Testis (tissue), 3 donors: ENCODE data around the gene WRAP73. TPM values are rescaled to one million over a fixed set of nuclear protein-coding genes. Genes with fewer than 3 reads are reported as not detected.

Experiments used
- DNase-seq: peaks from one replicate; pipeline ENCODE4 v3.0.0-alpha.2; 2019
- H3K27ac ChIP-seq, 2 donors: fragments of 200-600 bp; sonication (generic); one replicate each; pipeline ENCODE4 v1.5.1; 2019
- H3K27me3 ChIP-seq: fragments of 200-600 bp; sonication (generic); one replicate; pipeline ENCODE4 v1.5.1; 2019
- H3K36me3 ChIP-seq: fragments of 200-600 bp; sonication (generic); one replicate; pipeline ENCODE4 v1.5.1; 2017; ENCODE audit warnings: low read depth; ENCODE audit errors: missing control alignments
- H3K4me1 ChIP-seq: fragments of 200-600 bp; sonication (generic); one replicate; pipeline ENCODE4 v1.5.1; 2019
- H3K4me3 ChIP-seq, 2 donors: fragments of 200-600 bp; sonication (generic); one replicate each; pipeline ENCODE4 v1.5.1; 2017 to 2019
- H3K9me3 ChIP-seq: fragments of 200-600 bp; sonication (generic); one replicate; pipeline ENCODE4 v1.5.1; 2017
- POLR2A ChIP-seq: fragments of 450-650 bp; IDR thresholded peaks from one replicate; pipeline ENCODE4 v1.6.1; 2017; ENCODE audit warnings: antibody characterized with exemption, mild to moderate bottlenecking, moderate library complexity
- WGBS, 2 donors: methylation state at CpG; one replicate each; pipeline ENCODE4 v1.1.5; 2018; 5-methylcytosine and 5-hydroxymethylcytosine counted together
- intact Hi-C: fragments of 100-400 bp; cut with DNase I; formaldehyde crosslinking; loops from one replicate; pipeline ENCODE4 v1.15.1; 2023; ENCODE audit warnings: low total_unique reads
- polyA plus RNA-seq: library from polyadenylated mRNA; stranded (reverse); fragments of 350-450 nt; fragmentation: Illumina TruSeq; extraction: RNeasy Lipid Tissue Mini Kit (QIAGEN cat#74804); gene quantifications from one replicate; pipeline ENCODE4 v1.2.3, GENCODE V29; 2014; ENCODE audit warnings: low read depth, low replicate concordance; ENCODE audit not compliant: insufficient read depth
- total RNA-seq, 2 donors: library from RNA; depleted of rRNA; stranded (reverse); fragments of >200 nt; gene quantifications; one replicate each; pipeline ENCODE4 v1.2.3, GENCODE V29; 2016
- TF ChIP-seq, protein P1 (sequence below), 3 experiments: fragments of 450-650 bp in 2 of 3; fragments of 200-600 bp in 1 of 3; sonication (generic) in 1 of 3; IDR thresholded peaks; one replicate each; pipeline ENCODE4 v1.5.1; 2016 to 2019; ENCODE audit warnings: antibody characterized with exemption in 3 of 3, mild to moderate bottlenecking in 2 of 3, moderate library complexity in 1 of 3

Gene WRAP73
- total and polyA plus RNA-seq, 3 donors from 2014 or later, result 26.1 to 34.2 (median 32.5) TPM

DNA sequence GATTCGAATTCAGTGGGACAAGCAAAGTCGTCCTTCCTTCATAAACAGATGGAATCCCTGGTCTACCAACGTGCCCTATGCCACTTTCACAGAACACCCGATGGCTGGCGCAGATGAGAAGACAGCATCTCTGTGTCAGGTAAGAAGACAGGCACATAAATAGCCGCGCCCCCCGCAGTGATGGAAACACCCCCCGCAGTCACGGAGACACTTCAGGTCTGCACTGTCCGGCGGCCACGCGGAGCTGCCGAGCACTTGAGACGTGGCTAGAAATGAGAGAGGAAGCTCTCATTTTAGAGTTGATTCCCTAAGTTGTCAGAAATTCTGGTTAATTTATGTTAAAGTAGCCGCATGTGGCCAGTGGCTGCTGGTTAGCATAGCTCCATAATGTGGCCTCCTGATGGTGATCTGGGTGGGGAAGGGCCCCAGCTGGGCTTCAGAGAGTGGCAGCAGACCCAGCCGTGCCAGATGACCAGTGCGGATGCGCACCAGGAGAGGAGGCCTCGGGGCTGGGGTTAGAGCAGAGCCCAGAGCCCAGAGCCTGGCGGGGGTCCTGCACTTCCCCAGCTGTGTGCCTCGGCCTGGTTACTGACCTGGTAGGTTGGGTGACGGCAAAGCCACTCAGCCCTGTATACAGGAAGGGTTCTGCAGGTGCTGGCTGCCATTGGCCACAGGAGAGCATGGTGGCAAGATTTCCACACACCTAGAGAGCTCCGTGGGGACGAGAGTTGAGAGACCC, 22.2 kb downstream of the WRAP73 start:
- intact Hi-C loops, result no loop called here
- no peak overlapping the region for H3K27ac ChIP-seq
- H3K4me1 ChIP-seq, result peaks cover 16% of the 10 kb centered on the region
- no peak overlapping the region for H3K4me3 ChIP-seq
- WGBS, 2 donors, result 91 to 93% methylated on average over 20 to 26 of the region's 26 CpGs
- TF ChIP-seq, protein P1, sequence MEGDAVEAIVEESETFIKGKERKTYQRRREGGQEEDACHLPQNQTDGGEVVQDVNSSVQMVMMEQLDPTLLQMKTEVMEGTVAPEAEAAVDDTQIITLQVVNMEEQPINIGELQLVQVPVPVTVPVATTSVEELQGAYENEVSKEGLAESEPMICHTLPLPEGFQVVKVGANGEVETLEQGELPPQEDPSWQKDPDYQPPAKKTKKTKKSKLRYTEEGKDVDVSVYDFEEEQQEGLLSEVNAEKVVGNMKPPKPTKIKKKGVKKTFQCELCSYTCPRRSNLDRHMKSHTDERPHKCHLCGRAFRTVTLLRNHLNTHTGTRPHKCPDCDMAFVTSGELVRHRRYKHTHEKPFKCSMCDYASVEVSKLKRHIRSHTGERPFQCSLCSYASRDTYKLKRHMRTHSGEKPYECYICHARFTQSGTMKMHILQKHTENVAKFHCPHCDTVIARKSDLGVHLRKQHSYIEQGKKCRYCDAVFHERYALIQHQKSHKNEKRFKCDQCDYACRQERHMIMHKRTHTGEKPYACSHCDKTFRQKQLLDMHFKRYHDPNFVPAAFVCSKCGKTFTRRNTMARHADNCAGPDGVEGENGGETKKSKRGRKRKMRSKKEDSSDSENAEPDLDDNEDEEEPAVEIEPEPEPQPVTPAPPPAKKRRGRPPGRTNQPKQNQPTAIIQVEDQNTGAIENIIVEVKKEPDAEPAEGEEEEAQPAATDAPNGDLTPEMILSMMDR (IDR thresholded peaks at IDR 0.05), result no peak
- TF ChIP-seq POLR2A, result no peak
- no peak for DNase-seq
- H3K27me3 ChIP-seq, result no peaks in the 10 kb centered on the region
- no peaks in the 10 kb centered on the region for H3K9me3 ChIP-seq
- no peaks in the 10 kb centered on the region for H3K36me3 ChIP-seq

- Histone ChIP-seq H3K4me1 (peaks cover 16% of the 10 kb centered on the region), H3K9me3 (no peaks in the 10 kb centered on the region), H3K27ac (peak overlapping the region; percentile 22 to 89), H3K27me3 (no peaks in the 10 kb centered on the region), H3K4me3 (peak overlapping the region; percentile 85 to 87), H3K36me3 (no peaks in the 10 kb centered on the region)
- no peak for DNase-seq
- intact Hi-C loops, result no loop called here
- WGBS, 2 donors, result 60 to 68% methylated on average over 4 of the region's 4 CpGs
- TF ChIP-seq, protein P1 (IDR thresholded peaks at IDR 0.05), result no peak
- TF ChIP-seq POLR2A, result no peak
These were observed 23.9 kb downstream of the WRAP73 start for GRCh38 chr1:3626025-3626424.

DNA sequence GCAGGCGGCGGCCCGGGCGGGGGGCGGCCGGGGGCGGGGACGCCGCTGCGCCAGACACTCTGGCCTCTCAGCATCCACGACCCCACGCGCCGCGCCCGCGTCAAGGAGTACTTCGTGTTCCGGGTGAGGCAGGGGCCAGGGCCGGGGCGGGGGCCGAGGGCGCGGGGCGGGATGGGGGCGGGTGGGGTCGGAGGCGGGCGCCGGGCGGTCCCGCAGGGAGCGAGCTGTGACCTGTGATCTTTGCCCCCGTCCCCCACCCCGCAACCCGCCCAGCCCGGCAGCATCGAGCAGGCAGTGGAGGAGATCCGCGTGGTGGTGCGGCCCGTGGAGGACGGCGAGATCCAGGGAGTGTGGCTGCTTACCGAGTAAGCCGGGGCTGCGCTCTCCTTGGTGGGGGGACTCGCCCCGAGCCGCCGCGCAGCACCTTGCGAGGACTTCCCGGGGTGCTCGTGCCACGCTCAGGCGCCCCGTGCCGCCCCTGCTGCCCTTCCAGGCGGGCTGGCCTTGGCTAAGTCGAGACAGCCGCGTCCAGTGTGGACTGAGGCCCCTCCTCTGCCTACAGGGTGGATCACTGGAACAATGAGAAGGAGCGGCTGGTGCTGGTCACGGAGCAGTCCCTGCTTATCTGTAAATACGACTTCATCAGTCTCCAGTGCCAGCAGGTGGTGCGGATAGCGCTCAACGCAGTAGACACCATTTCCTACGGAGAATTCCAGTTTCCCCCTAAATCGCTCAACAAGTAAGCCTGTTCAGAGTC, 24.6 kb downstream of the WRAP73 start:
- DNase-seq, result peak; percentile 79
- no peaks in the 10 kb centered on the region for H3K9me3 ChIP-seq
- peak overlapping the region; percentile 85 to 87 for H3K4me3 ChIP-seq
- H3K4me1 ChIP-seq, result peaks cover 16% of the 10 kb centered on the region
- H3K27ac ChIP-seq, result peak overlapping the region; percentile 22 to 89
- 1 to 19% methylated on average over 2 to 41 of the region's 71 CpGs for WGBS, 2 donors
- no peak for TF ChIP-seq POLR2A
- TF ChIP-seq, protein P1 (IDR thresholded peaks at IDR 0.05), result no peak
- intact Hi-C loops, result no loop called here
- H3K27me3 ChIP-seq, result no peaks in the 10 kb centered on the region
- H3K36me3 ChIP-seq, result no peaks in the 10 kb centered on the region

DNA sequence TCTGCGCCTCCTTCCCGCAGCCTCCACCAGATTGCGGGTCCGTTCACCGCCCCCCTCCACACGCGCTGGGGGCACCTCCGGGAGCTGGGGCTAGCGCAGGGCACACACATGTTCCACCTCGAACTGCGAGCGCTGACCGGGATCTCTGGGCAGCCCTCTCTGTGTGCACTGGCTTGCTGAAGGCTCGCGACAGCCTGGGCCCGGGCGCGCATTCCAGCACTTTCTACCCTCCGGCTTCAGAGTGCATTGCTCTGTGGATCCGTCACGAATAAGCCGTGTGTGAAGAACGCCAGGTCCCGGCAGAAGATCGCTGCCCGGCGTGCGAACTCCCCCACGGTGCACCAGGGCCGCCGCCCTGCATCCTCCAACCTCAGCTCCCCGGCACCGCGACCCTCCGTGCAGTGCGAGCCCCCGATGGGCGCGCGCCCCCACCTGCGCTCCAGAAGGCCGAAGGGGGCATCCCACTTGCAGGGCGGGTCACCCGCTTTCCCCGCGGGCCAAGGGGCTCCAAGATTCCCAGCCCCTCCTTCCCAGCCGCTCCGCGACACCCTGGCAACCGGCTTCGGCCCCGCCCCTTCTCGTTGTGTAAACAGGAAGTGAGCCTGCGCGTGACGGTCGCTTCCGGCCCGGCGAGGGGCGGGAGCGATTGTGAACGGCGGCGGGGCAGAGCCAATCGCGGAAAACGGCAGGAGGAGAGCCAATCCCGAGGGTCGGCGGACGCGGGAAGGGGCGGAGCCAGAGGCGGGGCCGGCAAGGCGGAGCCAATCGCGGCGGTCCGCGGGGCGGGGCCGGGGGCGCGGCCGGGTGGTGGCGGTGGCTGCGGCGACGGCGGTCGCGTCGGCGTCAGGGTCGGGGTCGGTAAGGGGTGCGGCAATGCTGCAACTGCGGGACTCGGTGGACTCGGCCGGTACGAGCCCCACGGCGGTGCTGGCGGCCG, 25.4 kb downstream of the WRAP73 start, which contains the start of gene TPRG1L:
TSS of gene TPRG1L (plus strand) at position 816 of the 937 bp plus-strand sequence. CDS start at position 874, 58 bp downstream.
- H3K4me1 ChIP-seq, result peaks cover 16% of the 10 kb centered on the region
- peak within 1 kb of the TSS; percentile 85 to 87 for H3K4me3 ChIP-seq
- peak; percentile 99 for DNase-seq
- no peaks in the 10 kb centered on the region for H3K27me3 ChIP-seq
- WGBS, 2 donors, result 0 to 1% methylated on average over 29 to 82 of the region's 108 CpGs
- intact Hi-C loops, result no loop called here
- no peaks in the 10 kb centered on the region for H3K36me3 ChIP-seq
- peak within 1 kb of the TSS; percentile 73 to 89 for H3K27ac ChIP-seq
- TF ChIP-seq, protein P1 (IDR thresholded peaks at IDR 0.05), result no peak
- no peak for TF ChIP-seq POLR2A
- H3K9me3 ChIP-seq, result no peaks in the 10 kb centered on the region
